DOHH2 (cell line): ENCODE results near the gene ATG9B.

Experiments
- H3F3A ChIP-seq: fragments of 200-600 bp; sonication (generic), shearing (Covaris generic); 2 replicates; pipeline ENCODE4 v1.6.0; 2016; ENCODE audit warnings: antibody characterized with exemption, mild to moderate bottlenecking; ENCODE audit not compliant: control insufficient read depth, insufficient read depth
- H3K27ac ChIP-seq: fragments of 200-600 bp; sonication (generic); 2 replicates; pipeline ENCODE4 v1.5.1; 2014; ENCODE audit warnings: low read depth, mild to moderate bottlenecking, low read length, moderate library complexity
- H3K27me3 ChIP-seq: fragments of 200-600 bp; sonication (generic); 2 replicates; pipeline ENCODE4 v1.6.1; 2014; ENCODE audit warnings: mild to moderate bottlenecking, low read length, mixed read lengths; ENCODE audit not compliant: control insufficient read depth
- H3K36me3 ChIP-seq: fragments of 200-600 bp; sonication (generic); 2 replicates; pipeline ENCODE4 v1.6.1; 2014; ENCODE audit warnings: mild to moderate bottlenecking, low read length, moderate library complexity, mixed read lengths; ENCODE audit not compliant: control insufficient read depth
- H3K4me1 ChIP-seq: fragments of 200-600 bp; sonication (generic); 2 replicates; pipeline ENCODE4 v1.6.1; 2014; ENCODE audit warnings: mild to moderate bottlenecking, low read length, mixed read lengths; ENCODE audit not compliant: control insufficient read depth
- H3K4me2 ChIP-seq: fragments of 200-600 bp; sonication (generic); 2 replicates; pipeline ENCODE4 v1.6.0; 2014; ENCODE audit warnings: mild to moderate bottlenecking, low read length, moderate library complexity
- H3K4me3 ChIP-seq: fragments of 200-600 bp; sonication (generic); 2 replicates; pipeline ENCODE4 v1.5.1; 2014; ENCODE audit warnings: mild to moderate bottlenecking, low read length, mixed read lengths
- H3K79me2 ChIP-seq: fragments of 200-600 bp; sonication (generic); 2 replicates; pipeline ENCODE4 v1.6.1; 2014; ENCODE audit warnings: mild to moderate bottlenecking, low read length, mixed read lengths; ENCODE audit not compliant: control insufficient read depth
- H3K9me2 ChIP-seq: fragments of 200-600 bp; sonication (generic); replicated peaks from 2 replicates; pipeline ENCODE4 v1.6.1; 2014; ENCODE audit warnings: mild to moderate bottlenecking, low read length, mixed read lengths; ENCODE audit not compliant: control insufficient read depth
- H3K9me3 ChIP-seq: fragments of 200-600 bp; sonication (generic); 2 replicates; pipeline ENCODE4 v1.6.1; 2014; ENCODE audit warnings: antibody characterized with exemption, low read length, mixed read lengths; ENCODE audit not compliant: control insufficient read depth, insufficient read depth
- H4K20me1 ChIP-seq: fragments of 200-600 bp; sonication (generic); 2 replicates; pipeline ENCODE4 v1.6.0; 2014; ENCODE audit warnings: low read depth, mild to moderate bottlenecking, antibody characterized with exemption, low read length, moderate library complexity; ENCODE audit not compliant: control insufficient read depth, insufficient read depth
- EZH2phosphoT487 ChIP-seq: fragments of 200-600 bp; sonication (generic); IDR thresholded peaks from 2 replicates; pipeline ENCODE4 v1.6.1; 2017; ENCODE audit warnings: borderline replicate concordance, mild to moderate bottlenecking, antibody characterized with exemption, low read length, moderate library complexity, mixed read lengths
- TF ChIP-seq, protein P1 (sequence below): fragments of 200-600 bp; sonication (generic); IDR thresholded peaks from one replicate; pipeline ENCODE4 v1.5.1; 2014; ENCODE audit warnings: antibody characterized with exemption, mild to moderate bottlenecking, low read depth, low read length; ENCODE audit not compliant: poor library complexity, severe bottlenecking

The ATG9B gene

DNA sequence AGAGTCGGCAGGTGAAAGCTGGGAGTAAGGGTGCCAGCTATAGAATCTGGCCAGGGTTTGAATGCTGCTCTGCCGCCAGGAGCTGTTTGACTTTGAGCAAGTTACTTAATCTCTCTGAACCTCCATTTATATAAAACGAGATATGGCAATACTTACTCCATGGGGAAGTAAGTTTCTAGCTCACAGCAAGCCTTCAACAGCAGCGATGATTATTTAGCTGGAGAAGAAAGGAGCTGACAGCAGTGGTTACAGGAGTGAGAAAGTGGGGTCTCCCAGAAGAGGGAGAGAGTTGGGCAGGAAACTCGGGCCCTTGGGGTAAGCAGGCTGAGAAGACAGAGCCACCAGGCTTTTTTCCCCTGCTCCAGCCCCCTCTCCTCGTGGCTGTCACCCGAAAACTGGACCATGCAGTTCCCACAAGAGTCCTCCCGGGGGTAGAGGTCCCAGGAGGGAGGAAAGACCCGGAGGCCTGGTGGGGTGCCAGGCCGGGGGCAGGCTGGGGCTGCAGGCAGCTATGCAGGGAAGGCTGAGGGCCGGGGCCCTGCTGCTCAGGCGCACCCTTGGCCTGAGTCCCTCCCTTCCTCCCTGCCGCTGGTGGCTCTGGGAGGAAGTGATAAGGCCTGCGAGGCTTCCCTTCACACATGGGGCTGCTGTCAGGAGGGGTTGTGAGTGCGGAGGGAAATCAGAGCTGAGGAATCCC lies 30.0 kb downstream of the ATG9B start:
- Histone ChIP-seq H3F3A (no peaks in the 10 kb centered on the region), H3K79me2 (no peaks in the 10 kb centered on the region), H3K9me3 (no peaks in the 10 kb centered on the region), H3K4me1 (peaks cover 9% of the 10 kb centered on the region), H3K9me2 (no peaks in the 10 kb centered on the region), H3K4me2 (no peak overlapping the region), H3K36me3 (no peaks in the 10 kb centered on the region), H3K4me3 (no peak overlapping the region), H3K27me3 (peaks cover 16% of the 10 kb centered on the region), H3K27ac (no peak overlapping the region), H4K20me1 (no peaks in the 10 kb centered on the region; the same call in 1 of the 2 replicates)
- TF ChIP-seq, protein P1, sequence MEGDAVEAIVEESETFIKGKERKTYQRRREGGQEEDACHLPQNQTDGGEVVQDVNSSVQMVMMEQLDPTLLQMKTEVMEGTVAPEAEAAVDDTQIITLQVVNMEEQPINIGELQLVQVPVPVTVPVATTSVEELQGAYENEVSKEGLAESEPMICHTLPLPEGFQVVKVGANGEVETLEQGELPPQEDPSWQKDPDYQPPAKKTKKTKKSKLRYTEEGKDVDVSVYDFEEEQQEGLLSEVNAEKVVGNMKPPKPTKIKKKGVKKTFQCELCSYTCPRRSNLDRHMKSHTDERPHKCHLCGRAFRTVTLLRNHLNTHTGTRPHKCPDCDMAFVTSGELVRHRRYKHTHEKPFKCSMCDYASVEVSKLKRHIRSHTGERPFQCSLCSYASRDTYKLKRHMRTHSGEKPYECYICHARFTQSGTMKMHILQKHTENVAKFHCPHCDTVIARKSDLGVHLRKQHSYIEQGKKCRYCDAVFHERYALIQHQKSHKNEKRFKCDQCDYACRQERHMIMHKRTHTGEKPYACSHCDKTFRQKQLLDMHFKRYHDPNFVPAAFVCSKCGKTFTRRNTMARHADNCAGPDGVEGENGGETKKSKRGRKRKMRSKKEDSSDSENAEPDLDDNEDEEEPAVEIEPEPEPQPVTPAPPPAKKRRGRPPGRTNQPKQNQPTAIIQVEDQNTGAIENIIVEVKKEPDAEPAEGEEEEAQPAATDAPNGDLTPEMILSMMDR = no peak
- no peak for TF ChIP-seq EZH2phosphoT487

DNA sequence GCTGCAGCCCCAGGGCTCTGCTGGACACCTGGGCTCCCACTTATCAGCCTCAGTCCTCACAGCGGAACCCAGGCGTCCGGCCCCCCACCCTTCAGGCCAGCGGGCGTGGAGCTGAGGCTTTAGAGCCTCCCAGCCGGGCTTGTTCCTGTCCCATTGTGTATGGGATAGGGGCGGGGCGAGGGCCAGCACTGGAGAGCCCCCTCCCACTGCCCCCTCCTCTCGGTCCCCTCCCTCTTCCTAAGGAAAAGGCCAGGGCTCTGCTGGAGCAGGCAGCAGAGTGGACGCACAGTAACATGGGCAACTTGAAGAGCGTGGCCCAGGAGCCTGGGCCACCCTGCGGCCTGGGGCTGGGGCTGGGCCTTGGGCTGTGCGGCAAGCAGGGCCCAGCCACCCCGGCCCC lies 30.8 kb downstream of the ATG9B start:
- H4K20me1 ChIP-seq = no peaks in the 10 kb centered on the region; the same call in 1 of the 2 replicates
- no peaks in the 10 kb centered on the region for H3F3A ChIP-seq
- H3K27ac ChIP-seq = no peak overlapping the region
- no peak overlapping the region for H3K4me2 ChIP-seq
- no peak overlapping the region for H3K4me3 ChIP-seq
- TF ChIP-seq EZH2phosphoT487 = no peak
- TF ChIP-seq, protein P1 = no peak
- no peaks in the 10 kb centered on the region for H3K9me2 ChIP-seq
- no peaks in the 10 kb centered on the region for H3K9me3 ChIP-seq
- H3K79me2 ChIP-seq = no peaks in the 10 kb centered on the region
- no peaks in the 10 kb centered on the region for H3K36me3 ChIP-seq
- H3K27me3 ChIP-seq = peaks cover 23% of the 10 kb centered on the region
- peaks cover 15% of the 10 kb centered on the region for H3K4me1 ChIP-seq

DNA sequence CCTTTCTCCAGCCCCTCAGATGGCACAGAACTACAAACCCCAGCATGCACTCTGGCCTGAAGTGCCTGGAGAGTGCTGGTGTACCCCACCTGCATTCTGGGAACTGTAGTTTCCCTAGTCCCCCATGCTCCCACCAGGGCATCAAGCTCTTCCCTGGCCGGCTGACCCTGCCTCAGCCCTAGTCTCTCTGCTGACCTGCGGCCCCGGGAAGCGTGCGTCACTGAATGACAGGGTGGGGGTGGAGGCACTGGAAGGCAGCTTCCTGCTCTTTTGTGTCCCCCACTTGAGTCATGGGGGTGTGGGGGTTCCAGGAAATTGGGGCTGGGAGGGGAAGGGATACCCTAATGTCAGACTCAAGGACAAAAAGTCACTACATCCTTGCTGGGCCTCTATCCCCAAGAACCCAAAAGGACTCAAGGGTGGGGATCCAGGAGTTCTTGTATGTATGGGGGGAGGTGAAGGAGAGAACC lies 31.4 kb downstream of the ATG9B start:
- Histone ChIP-seq H3K79me2 (no peaks in the 10 kb centered on the region), H3K4me1 (peaks cover 20% of the 10 kb centered on the region), H3K4me3 (no peak overlapping the region), H3K27ac (no peak overlapping the region), H3F3A (no peaks in the 10 kb centered on the region), H4K20me1 (no peaks in the 10 kb centered on the region; the same call in 1 of the 2 replicates), H3K27me3 (peaks cover 28% of the 10 kb centered on the region), H3K36me3 (no peaks in the 10 kb centered on the region), H3K4me2 (no peak overlapping the region), H3K9me3 (no peaks in the 10 kb centered on the region), H3K9me2 (no peaks in the 10 kb centered on the region)
- TF ChIP-seq, protein P1 = no peak
- TF ChIP-seq EZH2phosphoT487 = no peak
